SK-N-SH (cell line): Measurements from ENCODE around the gene ASB7. TPM values are rescaled to one million over a fixed set of nuclear protein-coding genes. Genes with fewer than 3 reads are reported as not detected.

Source experiments
- CTCF ChIA-PET: fragments of 300-600, 350-600 bp; formaldehyde crosslinking; extraction: SDS; loops from one replicate; lab custom pipeline; 2021; lab: Yijun Ruan, JAX
- POLR2A ChIA-PET: fragments of 350-600 bp; sonication (Branson Sonifier 250); formaldehyde crosslinking; extraction: SDS; loops from one replicate; lab custom pipeline; 2020; ENCODE audit warnings: antibody characterized with exemption, inconsistent platforms; lab: Yijun Ruan, JAX
- DNase-seq: peaks from one replicate; pipeline ENCODE4 v3.0.0; 2012
- H2AFZ ChIP-seq: fragments of 200-600 bp; sonication (generic); 2 replicates; pipeline ENCODE4 v1.8.1; 2016; ENCODE audit warnings: antibody characterized with exemption, mild to moderate bottlenecking, low read depth
- H3F3A ChIP-seq: fragments of 200-600 bp; sonication (generic); replicated peaks from 2 replicates; pipeline ENCODE3; 2016; ENCODE audit warnings: antibody characterized with exemption, mild to moderate bottlenecking; ENCODE audit not compliant: insufficient read depth
- H3K27ac ChIP-seq, 2 experiments: fragments of 200-500 bp in 1 of 2; fragments of 200-600 bp in 1 of 2; sonication (Bioruptor generic) in 1 of 2; sonication (generic), shearing (Covaris generic) in 1 of 2; 2 replicates each; pipeline versions ENCODE4 v1.5.1 to v1.6.1; 2014 to 2016; ENCODE audit warnings: low read depth in 2 of 2, inconsistent platforms in 1 of 2, low read length in 1 of 2, mild to moderate bottlenecking in 1 of 2, mixed read lengths in 1 of 2
- H3K27me3 ChIP-seq: fragments of 200-600 bp; sonication (generic), shearing (Covaris generic); 2 replicates; pipeline ENCODE4 v1.6.1; 2016; ENCODE audit warnings: mixed run types; ENCODE audit not compliant: insufficient read depth
- H3K36me3 ChIP-seq, 2 experiments: fragments of 200-500 bp in 1 of 2; fragments of 200-600 bp in 1 of 2; sonication (Bioruptor generic) in 1 of 2; sonication (generic) in 1 of 2; replicated peaks in 1 of 2; 2 replicates each; pipeline versions ENCODE3 to v1.5.1; 2014 to 2016; ENCODE audit warnings: low read length in 1 of 2, mild to moderate bottlenecking in 1 of 2; ENCODE audit not compliant: insufficient read depth in 2 of 2, control insufficient read depth in 1 of 2
- H3K4me1 ChIP-seq, 2 experiments: fragments of 200-500 bp in 1 of 2; fragments of 200-600 bp in 1 of 2; sonication (Bioruptor generic) in 1 of 2; sonication (generic), shearing (Covaris generic) in 1 of 2; 2 replicates each; pipeline versions ENCODE4 v1.5.1 to v1.6.1; 2014 to 2016; ENCODE audit warnings: low read depth in 1 of 2, low read length in 1 of 2, mixed run types in 1 of 2; ENCODE audit not compliant: insufficient read depth in 2 of 2, control insufficient read depth in 1 of 2
- H3K4me2 ChIP-seq: fragments of 200-600 bp; sonication (generic), shearing (Covaris generic); 2 replicates; pipeline ENCODE4 v1.6.1; 2017; ENCODE audit warnings: mixed run types
- H3K4me3 ChIP-seq, 2 experiments: fragments of 200-500 bp in 1 of 2; fragments of 200-600 bp in 1 of 2; sonication (Bioruptor generic) in 1 of 2; sonication (generic), shearing (Covaris generic) in 1 of 2; 2 replicates each; pipeline versions ENCODE4 v1.5.1 to v1.8.1; 2014 to 2016; ENCODE audit warnings: low read depth in 2 of 2, inconsistent platforms in 1 of 2, low read length in 1 of 2, mild to moderate bottlenecking in 1 of 2, mixed read lengths in 1 of 2, moderate library complexity in 1 of 2
- H3K79me2 ChIP-seq: fragments of 200-600 bp; sonication (generic); 2 replicates; pipeline ENCODE4 v1.8.1; 2017; ENCODE audit warnings: mild to moderate bottlenecking; ENCODE audit not compliant: insufficient read depth
- H3K9ac ChIP-seq: fragments of 200-600 bp; sonication (generic); 2 replicates; pipeline ENCODE4 v1.6.1; 2017; ENCODE audit warnings: mixed run types
- H3K9me2 ChIP-seq: fragments of 200-600 bp; sonication (generic); 2 replicates; pipeline ENCODE4 v1.6.1; 2017; ENCODE audit warnings: mixed run types
- H3K9me3 ChIP-seq: fragments of 200-600 bp; sonication (generic); 2 replicates; pipeline ENCODE4 v1.6.1; 2017; ENCODE audit warnings: mixed run types, mild to moderate bottlenecking, moderate library complexity
- H4K20me1 ChIP-seq: fragments of 200-600 bp; sonication (generic); 2 replicates; pipeline ENCODE4 v1.6.1; 2017; ENCODE audit warnings: mild to moderate bottlenecking, mixed run types; ENCODE audit not compliant: insufficient read depth
- CHD2 ChIP-seq: fragments of 150-350 bp; IDR thresholded peaks from 2 replicates; pipeline ENCODE4 v1.6.1; 2018; ENCODE audit warnings: low read length; ENCODE audit not compliant: partially characterized antibody
- CTCF ChIP-seq: fragments of 200-600 bp; sonication (generic); IDR thresholded peaks from 2 replicates; pipeline ENCODE4 v1.6.1; 2017; ENCODE audit warnings: antibody characterized with exemption, mild to moderate bottlenecking, moderate library complexity
- ELF1 ChIP-seq: IDR thresholded peaks from 2 replicates; pipeline ENCODE4 v1.4.0; 2012
- EP300 ChIP-seq, 2 experiments: IDR thresholded peaks; 2 replicates each; pipeline versions ENCODE4 v1.4.0 to v1.6.1; 2012; ENCODE audit warnings: borderline replicate concordance in 1 of 2, low read depth in 1 of 2, low read length in 1 of 2
- EZH2phosphoT487 ChIP-seq: fragments of 200-600 bp; sonication (generic); IDR thresholded peaks from 2 replicates; pipeline ENCODE4 v1.6.1; 2017; ENCODE audit warnings: low read depth, mixed run types, mild to moderate bottlenecking, antibody characterized with exemption, moderate library complexity, borderline replicate concordance
- FOSL2 ChIP-seq: IDR thresholded peaks from 2 replicates; pipeline ENCODE4 v1.4.0; 2012; ENCODE audit warnings: low read depth, mild to moderate bottlenecking, moderate library complexity, borderline replicate concordance
- FOXM1 ChIP-seq: IDR thresholded peaks from 2 replicates; pipeline ENCODE4 v1.4.0; 2012; ENCODE audit warnings: low read depth, mild to moderate bottlenecking
- GATA2 ChIP-seq: sonication (generic); formaldehyde crosslinking; IDR thresholded peaks from 2 replicates; pipeline ENCODE4 v1.5.0; 2020; ENCODE audit warnings: mild to moderate bottlenecking, missing genetic modification reagents
- IRF3 ChIP-seq: fragments of 150-350 bp; IDR thresholded peaks from 2 replicates; pipeline ENCODE4 v1.6.1; 2016; ENCODE audit warnings: mild to moderate bottlenecking, low read depth, low read length
- NFIC ChIP-seq: IDR thresholded peaks from 2 replicates; pipeline ENCODE4 v1.4.0; 2012; ENCODE audit warnings: borderline replicate concordance
- NRF1 ChIP-seq: IDR thresholded peaks from 2 replicates; pipeline ENCODE4 v1.6.1; 2012; ENCODE audit warnings: low read depth, mild to moderate bottlenecking, low read length
- PBX3 ChIP-seq: IDR thresholded peaks from 2 replicates; pipeline ENCODE4; 2012
- POLR2AphosphoS5 ChIP-seq: IDR thresholded peaks from 2 replicates; pipeline ENCODE4 v1.6.1; 2012; ENCODE audit warnings: low read depth, low read length
- RAD21 ChIP-seq: IDR thresholded peaks from 2 replicates; pipeline ENCODE4 v1.6.1; 2012; ENCODE audit warnings: mild to moderate bottlenecking, low read length
- RCOR1 ChIP-seq: fragments of 150-350 bp; IDR thresholded peaks from 2 replicates; pipeline ENCODE4 v1.6.1; 2017; ENCODE audit warnings: antibody characterized with exemption, low read length
- TAF1 ChIP-seq: IDR thresholded peaks from 2 replicates; pipeline ENCODE4 v1.6.1; 2012; ENCODE audit warnings: low read depth, mild to moderate bottlenecking, low read length, moderate library complexity, borderline replicate concordance
- USF1 ChIP-seq: IDR thresholded peaks from 2 replicates; pipeline ENCODE4 v1.4.0; 2012; ENCODE audit warnings: low read depth, borderline replicate concordance
- WGBS: methylation state at CpG from one replicate; pipeline ENCODE4 v1.1.6; 2017; ENCODE audit warnings: low lambda C conversion rate; 5-methylcytosine and 5-hydroxymethylcytosine counted together
- polyA plus RNA-seq, 3 experiments: library from polyadenylated mRNA; depleted of rRNA; stranded (reverse); fragments of >200 nt; gene quantifications; 2 replicates each; pipeline ENCODE4 v1.2.3, GENCODE V29; 2012
- TF ChIP-seq, protein P1 (sequence below): IDR thresholded peaks from 2 replicates; pipeline ENCODE4 v1.4.0; 2012; ENCODE audit warnings: low read depth

The ASB7 gene
- polyA plus RNA-seq, 1 of the 3 experiments (the other 2 are of a cell fraction), result 6.1 TPM

DNA sequence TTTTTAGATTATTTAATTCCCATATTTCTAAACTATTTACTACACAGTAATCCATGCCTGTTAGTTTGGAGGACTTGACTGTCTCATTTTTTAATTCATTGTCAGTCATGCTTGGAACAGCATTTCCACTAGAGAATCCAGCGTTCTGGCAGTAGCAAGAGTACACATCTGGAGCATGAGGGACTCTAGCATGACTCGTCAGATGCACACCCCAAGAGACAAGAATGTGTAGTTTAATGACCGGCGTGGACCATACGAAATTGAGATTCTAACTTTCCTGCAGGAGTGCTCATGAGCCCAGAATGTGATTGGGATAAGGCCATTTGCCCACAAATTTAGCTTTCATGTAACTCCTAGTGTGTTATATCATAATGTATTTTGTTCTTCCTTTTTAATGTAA, 48.9 kb downstream of the ASB7 start:
- H3K79me2 ChIP-seq, result peaks cover 7% of the 10 kb centered on the region; the same call in 1 of the 2 replicates
- H3K27ac ChIP-seq, result no peak overlapping the region
- peaks cover 0 to 20% of the 10 kb centered on the region in 2 experiments for H3K36me3 ChIP-seq
- no peak overlapping the region for H3K4me3 ChIP-seq
- ChIA-PET POLR2A (no interaction called here), CTCF (interaction anchor here (0.9 to 4.2 kb wide), 7 partner anchors 8 to 357 kb away, joined by 3 to 14 read pairs (median 5); no protein-coding TSS in a partner anchor)
- H3K4me2 ChIP-seq, result no peak overlapping the region
- H3K9ac ChIP-seq, result no peak overlapping the region
- no peak for TF ChIP-seq FOSL2
- TF ChIP-seq, protein P1, sequence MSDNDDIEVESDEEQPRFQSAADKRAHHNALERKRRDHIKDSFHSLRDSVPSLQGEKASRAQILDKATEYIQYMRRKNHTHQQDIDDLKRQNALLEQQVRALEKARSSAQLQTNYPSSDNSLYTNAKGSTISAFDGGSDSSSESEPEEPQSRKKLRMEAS, result no peak
- no peak for TF ChIP-seq CTCF
- TF ChIP-seq NRF1, result no peak
- TF ChIP-seq NFIC, result no peak
- no peak for TF ChIP-seq RCOR1
- no peak for TF ChIP-seq GATA2
- TF ChIP-seq TAF1, result no peak
- no peak for TF ChIP-seq CHD2
- TF ChIP-seq EP300 (IDR thresholded peaks at IDR 0.05; ENCODE audit: borderline replicate concordance in 1 of 2, low read depth in 1 of 2, low read length in 1 of 2), result no peak
- no peak for TF ChIP-seq USF1
- no peak for TF ChIP-seq IRF3
- H3K4me1 ChIP-seq, result no peaks in the 10 kb centered on the region
- H2AFZ ChIP-seq, result no peak overlapping the region
- no peaks in the 10 kb centered on the region for H3F3A ChIP-seq
- no peaks in the 10 kb centered on the region for H4K20me1 ChIP-seq
- no peaks in the 10 kb centered on the region for H3K27me3 ChIP-seq
- DNase-seq, result no peak
- WGBS, result 96% methylated on average over 5 of the region's 5 CpGs
- no peaks in the 10 kb centered on the region for H3K9me3 ChIP-seq
- no peaks in the 10 kb centered on the region for H3K9me2 ChIP-seq

- Histone ChIP-seq H3K36me3 (peaks cover 0 to 20% of the 10 kb centered on the region in 2 experiments), H4K20me1 (no peaks in the 10 kb centered on the region), H3F3A (no peaks in the 10 kb centered on the region), H3K27me3 (no peaks in the 10 kb centered on the region), H3K9ac (no peak overlapping the region), H3K4me2 (no peak overlapping the region), H3K27ac (no peak overlapping the region), H3K9me3 (no peaks in the 10 kb centered on the region), H3K79me2 (0 out of 2 replicates have a peak, but pooled peaks cover 2% of the 10 kb centered on the region), H3K9me2 (no peaks in the 10 kb centered on the region), H3K4me3 (no peak overlapping the region), H3K4me1 (no peaks in the 10 kb centered on the region), H2AFZ (no peak overlapping the region)
- no peak for DNase-seq
- POLR2A ChIA-PET, result no interaction called here
- CTCF ChIA-PET, result interaction anchor here (0.6 to 4.2 kb wide), 3 partner anchors 15 to 356 kb away, joined by 3 to 14 read pairs (median 5); no protein-coding TSS in a partner anchor
- 100% methylated on average over 2 of the region's 2 CpGs for WGBS
- TF ChIP-seq RAD21, result no peak
- no peak for TF ChIP-seq CTCF
- no peak for TF ChIP-seq RCOR1
- no peak for TF ChIP-seq EZH2phosphoT487
- no peak for TF ChIP-seq PBX3
- TF ChIP-seq IRF3, result no peak
- no peak for TF ChIP-seq GATA2
- TF ChIP-seq FOXM1, result no peak
- TF ChIP-seq ELF1, result no peak
- no peak for TF ChIP-seq POLR2AphosphoS5
These were observed 49.7 kb downstream of the ASB7 start for GRCh38 chr15:100652116-100652515.
